Measurements from ENCODE around the gene CHN2.

CHN2 gene

GRCh38 chr7:29285444-29285793, 90.8 kb downstream of the CHN2 start:
- DNase-seq (ENCODE audit: low read depth in 2 of 2), result peak in 1 of 2 donors; percentile 27

DNA sequence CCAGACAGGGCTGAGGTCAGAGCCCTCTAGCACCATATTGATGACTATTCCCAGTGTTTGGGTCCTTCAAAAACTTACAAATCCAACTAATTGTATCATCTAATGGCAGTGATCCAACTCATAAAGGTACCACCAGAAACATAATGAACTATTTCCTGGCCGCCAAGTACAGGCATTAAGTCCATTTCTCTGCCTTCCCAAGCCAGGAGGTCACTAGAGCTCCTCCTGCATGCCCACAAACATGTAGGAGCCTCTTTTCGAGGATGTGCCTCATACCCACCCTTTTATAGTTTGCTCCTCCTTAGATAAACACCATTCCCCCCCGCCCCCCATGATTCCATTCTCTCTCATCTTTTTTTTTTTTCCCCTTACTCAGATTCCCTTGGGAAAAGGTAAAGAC, 91.3 kb downstream of the CHN2 start:
- DNase-seq (ENCODE audit: low read depth in 2 of 2), result no peak

GRCh38 chr7:29287366-29287765, 92.8 kb downstream of the CHN2 start:
- no peak for DNase-seq (ENCODE audit: low read depth in 2 of 2)

DNA sequence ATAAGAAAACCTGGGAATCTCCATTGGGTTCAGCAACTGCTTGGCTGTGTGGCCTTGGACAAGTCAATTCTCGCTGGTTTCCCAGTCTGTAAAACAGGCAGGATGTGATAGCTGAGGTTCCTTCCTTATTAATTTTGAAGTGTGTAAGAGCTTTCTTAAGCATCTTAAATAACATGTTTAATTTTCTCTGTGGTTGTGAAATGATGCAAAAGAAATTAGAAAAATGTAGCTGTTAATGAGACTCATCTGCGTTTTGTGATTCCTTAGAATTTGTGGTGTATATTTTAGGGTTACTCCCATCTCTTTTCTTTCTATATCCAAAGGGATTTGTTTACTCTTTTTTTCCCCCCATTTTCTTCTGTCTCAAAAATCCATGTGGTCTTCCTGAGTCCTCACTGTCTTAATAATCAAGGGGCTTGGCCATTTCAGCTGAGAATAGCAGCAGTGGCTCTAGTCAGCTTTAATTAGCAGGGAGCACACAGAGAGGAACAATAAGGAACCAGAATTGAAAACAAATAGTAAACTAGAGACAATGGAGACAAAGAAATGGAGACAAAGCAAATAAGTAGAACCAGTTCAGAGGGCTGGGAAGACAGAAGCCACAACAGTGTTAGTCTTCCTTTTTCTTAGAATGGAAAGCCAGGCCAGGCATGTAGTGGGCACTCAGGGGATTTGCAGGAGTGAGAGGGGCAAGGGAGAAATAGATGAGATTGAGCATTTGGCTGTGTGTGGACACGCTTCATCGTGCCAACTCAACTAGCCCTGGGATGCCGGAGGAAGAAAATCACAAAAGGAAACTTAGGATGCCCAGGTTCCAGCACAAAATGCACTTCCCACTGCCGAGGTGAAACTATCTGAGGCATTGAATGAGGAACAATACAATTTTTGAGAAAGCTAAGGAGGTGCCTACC, 93.9 kb downstream of the CHN2 start:
- no peak for DNase-seq (ENCODE audit: low read depth in 2 of 2)

DNA sequence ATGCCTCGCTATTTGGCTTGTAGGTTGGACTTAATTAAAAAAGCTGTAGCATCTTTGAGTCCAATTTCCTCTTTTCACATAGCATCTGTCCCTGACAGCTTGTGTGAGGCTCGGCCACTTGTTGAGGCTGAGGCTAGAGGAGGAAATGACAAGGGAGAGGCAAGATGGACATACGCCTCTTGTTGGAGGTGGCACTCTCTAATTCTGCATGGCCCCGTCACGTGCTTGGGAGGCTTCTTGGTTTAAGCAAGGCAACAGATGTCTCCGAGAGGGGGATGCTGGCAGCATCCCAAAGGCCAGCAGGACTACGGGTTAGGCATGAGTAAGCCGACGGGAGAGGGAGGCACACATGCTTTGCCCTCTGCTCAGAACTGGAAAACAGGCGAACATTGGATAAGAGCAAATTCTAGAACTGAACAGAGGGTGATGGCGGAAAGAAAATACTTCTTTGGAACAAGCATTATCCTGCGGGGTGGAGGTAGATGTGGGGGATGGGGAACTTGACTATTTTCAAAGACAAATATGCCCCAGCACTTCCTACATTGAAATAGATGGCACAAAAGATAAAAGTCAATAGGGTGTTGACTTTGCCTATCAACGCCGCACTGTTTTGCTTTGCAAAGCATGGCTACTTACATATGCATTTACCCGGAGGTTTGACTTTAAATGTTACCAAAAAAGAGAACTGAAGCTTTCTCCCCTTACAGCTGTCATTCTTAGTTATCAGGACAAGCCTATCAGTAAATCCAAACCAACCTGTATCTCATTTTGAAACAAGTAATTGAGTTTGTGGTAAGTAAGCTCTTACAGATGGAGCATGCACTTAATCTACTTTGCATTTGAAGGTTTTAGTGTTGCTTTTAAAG, 94.8 kb downstream of the CHN2 start:
- no peak for DNase-seq (ENCODE audit: low read depth in 2 of 2)

DNA sequence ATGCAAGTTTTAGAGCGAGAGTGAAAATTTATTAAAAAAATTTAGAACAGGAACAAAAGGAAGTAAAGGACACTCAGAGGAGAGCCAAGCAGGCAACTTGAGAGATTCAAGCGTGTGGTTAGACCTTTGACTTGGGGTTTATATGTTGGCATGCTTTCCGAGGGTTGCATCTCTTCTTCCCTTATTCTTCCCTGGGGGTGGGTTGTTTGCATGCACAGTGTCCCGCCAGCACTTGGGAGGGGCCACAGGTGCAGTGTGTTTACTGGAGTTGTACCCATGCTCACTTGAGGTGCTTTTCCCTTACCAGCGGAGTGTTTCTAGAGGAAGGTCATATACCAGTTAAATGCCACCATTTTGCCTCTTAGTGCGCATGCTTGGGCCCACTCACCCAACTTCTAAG, 96.3 kb downstream of the CHN2 start:
- no peak for DNase-seq (ENCODE audit: low read depth in 2 of 2)

DNA sequence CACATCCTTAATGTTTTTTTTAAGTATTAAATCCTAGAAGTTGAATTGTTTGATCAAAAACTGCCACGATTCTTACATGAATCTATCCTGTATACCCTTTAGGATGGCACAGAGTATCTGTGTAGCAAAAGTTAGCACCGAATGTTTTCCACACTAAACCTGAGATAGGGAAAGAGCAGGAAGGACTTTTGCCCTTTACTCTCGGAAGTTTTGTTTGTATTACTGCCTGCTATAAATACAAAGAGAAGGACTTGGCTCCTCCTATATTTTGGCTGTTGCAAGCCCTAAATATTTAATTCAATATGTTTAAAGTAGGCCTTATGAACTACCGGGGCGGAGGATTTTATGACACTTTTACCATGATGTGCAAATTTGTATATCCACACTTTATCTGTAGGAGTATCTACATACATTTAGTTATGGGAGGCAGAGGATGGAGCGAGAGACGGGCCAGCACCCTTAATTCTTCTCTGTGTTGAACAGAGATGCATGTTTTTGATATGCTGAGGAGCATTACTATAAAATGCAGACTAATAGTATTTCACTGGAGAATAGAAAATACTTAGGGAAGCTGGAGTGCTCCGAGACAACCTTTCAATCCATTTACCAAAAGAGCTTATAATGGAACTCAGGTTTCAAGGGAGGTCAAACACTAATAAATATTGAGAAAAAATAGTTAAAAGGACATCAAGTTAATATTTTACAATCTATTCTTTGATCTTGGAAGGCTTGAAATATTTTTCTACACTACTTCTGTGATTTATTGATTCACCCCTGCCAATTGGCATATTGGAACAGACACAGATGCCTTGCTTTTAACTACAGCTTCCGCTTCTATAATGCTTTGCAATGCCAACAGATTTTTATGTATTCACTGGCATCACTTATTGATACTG, 97.4 kb downstream of the CHN2 start:
- no peak for DNase-seq (ENCODE audit: low read depth in 2 of 2)

DNA sequence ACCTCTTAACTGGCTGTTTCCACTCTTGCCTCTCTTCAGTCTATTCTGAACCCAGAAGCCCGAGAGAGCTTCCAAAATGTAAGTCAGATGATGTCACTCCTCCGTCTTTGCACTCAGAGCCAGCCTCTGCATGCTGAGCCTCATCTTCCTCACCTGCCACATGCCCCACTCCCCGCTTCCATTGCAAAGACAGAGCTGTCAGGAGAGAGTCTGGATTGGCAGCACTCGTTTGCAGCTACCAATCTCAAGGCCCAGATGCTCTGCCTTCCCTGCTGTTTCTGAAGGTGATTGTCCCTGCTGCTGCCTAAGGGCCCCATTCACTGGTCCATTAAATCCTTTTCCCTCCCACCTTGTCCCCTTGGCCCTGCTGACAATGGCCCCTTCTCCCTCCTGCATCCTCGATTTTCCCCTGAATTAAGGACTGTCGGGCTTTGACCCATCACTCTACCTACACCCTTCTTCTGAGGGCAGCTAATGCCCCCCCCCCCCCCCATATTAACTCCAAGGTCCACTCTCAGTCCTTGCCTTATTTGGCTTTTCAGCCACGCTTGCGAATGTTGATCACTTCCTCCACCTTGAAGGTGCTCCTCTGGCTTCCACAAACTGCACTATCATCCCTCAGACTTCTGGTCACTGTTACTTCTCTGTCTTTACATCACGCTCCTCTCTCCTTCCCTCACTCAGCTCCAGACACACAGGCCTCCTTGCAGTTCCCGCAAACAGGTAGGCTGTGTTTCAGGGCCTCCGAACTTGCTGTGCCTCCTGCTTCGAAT, 98.5 kb downstream of the CHN2 start:
- DNase-seq (ENCODE audit: low read depth in 2 of 2), result no peak

DNA sequence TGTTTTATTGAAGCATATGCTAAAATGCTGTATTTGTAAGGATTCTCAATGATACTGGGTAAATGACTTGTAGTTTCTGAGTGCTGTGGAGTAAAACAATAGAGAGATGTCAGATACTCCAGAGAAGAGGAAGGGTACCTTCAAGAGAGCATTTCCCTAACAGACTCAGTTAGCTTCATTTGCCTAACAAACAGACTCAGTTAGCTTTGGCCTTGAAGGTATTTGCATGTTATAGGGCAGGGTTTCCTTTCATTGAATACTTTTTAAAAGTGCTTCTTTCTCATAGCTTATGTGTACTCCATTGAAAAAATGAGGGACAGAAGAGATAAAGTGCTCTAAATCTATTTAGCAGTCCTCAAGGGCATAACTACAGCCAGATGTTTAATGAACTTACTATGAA, 101.8 kb downstream of the CHN2 start:
- DNase-seq (ENCODE audit: low read depth in 2 of 2), result no peak

- no peak for DNase-seq (ENCODE audit: low read depth in 2 of 2)
Measured at GRCh38 chr7:29297194-29297890, 102.8 kb downstream of the CHN2 start.

DNA sequence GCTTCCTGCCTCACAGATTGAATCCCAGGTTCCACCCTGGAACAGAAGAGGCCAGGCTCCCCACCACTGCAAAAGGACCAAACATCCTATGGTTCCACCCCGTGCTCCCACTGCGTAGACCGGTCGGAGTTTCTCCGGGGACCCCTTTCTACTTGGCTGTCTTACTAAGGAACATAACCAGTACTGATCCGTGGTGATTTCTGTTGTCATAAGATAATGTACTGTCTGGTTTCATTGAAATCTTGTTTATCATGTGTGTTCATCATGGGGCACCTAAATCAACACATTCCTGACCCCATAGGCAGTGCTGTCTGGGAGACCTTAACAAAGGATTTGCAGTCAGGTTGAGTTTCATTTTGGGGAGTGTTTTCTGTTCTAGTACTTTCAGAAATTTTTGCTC, 104.5 kb downstream of the CHN2 start:
- DNase-seq (ENCODE audit: low read depth in 2 of 2), result no peak

DNA sequence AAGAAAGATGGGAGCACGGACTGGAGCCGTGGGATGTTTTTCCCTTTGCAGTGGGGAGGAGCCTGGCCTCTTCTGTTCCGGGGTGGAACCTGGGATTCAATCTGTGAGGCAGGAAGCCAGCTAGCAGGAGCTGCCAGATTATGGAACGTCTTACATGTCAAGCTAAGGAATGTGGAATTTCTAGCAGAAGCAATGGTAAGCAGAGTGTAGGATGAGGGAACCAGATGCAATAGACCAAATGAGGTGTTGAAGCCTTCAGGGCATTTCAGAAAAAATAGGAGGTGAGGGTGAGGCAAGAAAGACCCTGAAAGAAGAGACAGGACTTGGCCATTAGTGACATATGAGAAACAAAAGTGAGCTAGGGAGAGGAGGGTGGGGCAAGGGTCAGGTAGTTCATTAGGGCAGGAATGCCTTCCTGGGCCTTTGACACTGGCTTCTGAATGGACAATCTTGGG, 105.5 kb downstream of the CHN2 start:
- DNase-seq (ENCODE audit: low read depth in 2 of 2), result no peak

DNA sequence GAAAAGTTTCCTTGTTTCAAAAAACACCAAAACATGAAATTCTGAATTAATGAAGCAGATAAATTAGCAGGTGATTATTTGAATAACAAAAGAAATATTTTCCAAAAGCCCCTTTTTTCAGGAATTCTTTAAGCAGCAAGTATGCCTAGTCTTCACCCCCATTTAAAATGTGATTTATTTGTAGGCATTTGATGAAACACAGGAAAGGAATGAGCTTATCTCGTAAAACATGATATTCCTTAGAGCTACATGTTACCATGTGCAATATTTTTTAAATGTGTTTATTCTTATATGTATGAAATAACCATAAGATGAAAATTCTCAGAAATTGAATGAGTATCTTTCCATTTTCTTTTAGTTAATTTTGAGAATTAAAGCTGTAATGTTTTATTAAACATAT, 106.1 kb downstream of the CHN2 start:
- DNase-seq (ENCODE audit: low read depth in 2 of 2), result no peak

GRCh38 chr7:29302666-29303395, 108.3 kb downstream of the CHN2 start:
- DNase-seq (ENCODE audit: low read depth in 2 of 2), result no peak

DNA sequence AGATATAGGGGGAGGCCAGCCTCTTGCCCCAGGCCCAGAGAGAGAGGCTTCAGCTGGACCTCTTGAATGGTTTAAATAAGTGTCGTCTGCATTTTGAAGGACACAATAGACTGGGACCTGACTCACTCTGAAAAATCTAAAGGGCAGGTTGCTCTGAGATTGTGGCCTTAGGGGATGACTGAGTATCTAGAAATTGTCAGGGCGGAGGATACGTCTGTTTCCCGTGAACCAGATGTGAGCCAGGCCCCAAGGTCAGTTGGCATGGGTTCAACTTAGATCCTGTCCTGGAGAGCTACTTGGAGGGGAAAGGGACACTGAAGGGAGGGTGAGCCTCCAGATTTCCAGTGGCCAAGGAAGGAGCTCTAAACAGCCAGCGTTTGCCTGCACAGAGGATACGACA, 110.2 kb downstream of the CHN2 start:
- DNase-seq (ENCODE audit: low read depth in 2 of 2), result no peak

DNA sequence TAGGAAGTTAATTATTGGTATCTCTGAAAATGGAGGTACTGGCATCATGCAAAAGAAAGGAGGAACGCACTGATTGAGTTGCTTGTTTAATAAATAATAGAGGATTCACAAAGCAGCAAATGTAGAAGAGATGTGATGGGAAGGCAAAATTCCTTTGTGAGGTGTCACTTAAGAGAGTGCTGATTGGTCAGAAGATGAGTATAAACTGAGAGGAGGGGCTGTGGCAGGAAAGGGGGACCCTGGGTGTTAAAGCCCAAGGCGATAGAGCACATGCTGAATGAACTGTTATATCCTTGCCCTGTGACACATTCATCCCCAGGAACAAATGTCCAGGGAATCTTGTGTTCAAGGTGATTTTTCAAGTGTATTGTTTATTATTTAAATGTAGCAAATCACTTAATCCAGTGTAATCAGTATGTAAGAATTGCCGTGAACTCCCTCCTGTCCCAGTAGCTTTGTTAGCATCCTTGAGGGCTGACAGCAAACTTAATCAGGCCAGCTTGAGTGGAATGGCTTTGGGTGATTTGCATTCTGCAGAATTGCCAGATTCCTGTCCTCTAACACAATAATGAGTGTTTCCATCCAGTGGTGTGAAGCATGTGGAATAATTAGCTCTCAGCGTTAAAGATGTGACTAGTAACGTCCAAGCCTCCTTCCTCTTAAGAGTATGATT, 111.9 kb downstream of the CHN2 start:
- DNase-seq (ENCODE audit: low read depth in 2 of 2), result no peak

GRCh38 chr7:29308424-29308823, 113.8 kb downstream of the CHN2 start:
- DNase-seq (ENCODE audit: low read depth in 2 of 2), result no peak

GRCh38 chr7:29309041-29309854, 114.7 kb downstream of the CHN2 start:
- DNase-seq (ENCODE audit: low read depth in 2 of 2), result no peak

All from stimulated activated CD4-positive, alpha-beta T cell treated with anti-CD3 and anti-CD28 coated beads, Interleukin-15, amount 100 ng/mL, for 48 hours (primary cell).